Right lobe of liver (tissue), 6 donors: ENCODE data around the gene NIT2. TPM values are rescaled to one million over a fixed set of nuclear protein-coding genes. Genes with fewer than 3 reads are reported as not detected.

Source experiments
- ATAC-seq, 4 donors: fragments of 200-7000 bp; cut with Tn5 transposase; one replicate each; pipeline ENCODE4 v1.9.1; 2020; ENCODE audit warnings: mild to moderate bottlenecking in 4 of 4, moderate library complexity in 4 of 4
- DNase-seq, 3 donors: peaks; one replicate each; pipeline ENCODE4 v3.0.0-alpha.2; 2020
- H3K27ac ChIP-seq, 3 donors: fragments of 200-600 bp; one replicate each; pipeline ENCODE4 v1.8.0; 2022
- H3K27me3 ChIP-seq, 2 donors: fragments of 200-600 bp; one replicate each; pipeline ENCODE4 v1.8.0; 2022
- H3K36me3 ChIP-seq, 4 donors: fragments of 200-600 bp; sonication (generic) in 1 of 4; one replicate each; pipeline versions ENCODE4 v1.5.1 to v1.8.0; 2017 to 2022; ENCODE audit warnings: control low read depth in 1 of 4
- H3K4me1 ChIP-seq, 4 donors: fragments of 200-600 bp; sonication (generic) in 1 of 4; one replicate each; pipeline versions ENCODE4 v1.5.1 to v1.8.0; 2017 to 2022; ENCODE audit warnings: control low read depth in 1 of 4
- H3K4me3 ChIP-seq, 3 donors: fragments of 200-600 bp; one replicate each; pipeline ENCODE4 v1.8.0; 2022
- H3K9me3 ChIP-seq, 4 donors: fragments of 200-600 bp; sonication (generic) in 1 of 4; one replicate each; pipeline versions ENCODE4 v1.5.1 to v1.8.0; 2017 to 2022; ENCODE audit warnings: control low read depth in 1 of 4
- CTCF ChIP-seq, 4 donors: fragments of 200-600 bp in 3 of 4; fragments of 450-650 bp in 1 of 4; IDR thresholded peaks; one replicate each; pipeline versions ENCODE4 v1.5.1 to v1.8.0; 2016 to 2022; ENCODE audit warnings: antibody characterized with exemption in 4 of 4, mild to moderate bottlenecking in 2 of 4
- POLR2A ChIP-seq: fragments of 450-650 bp; IDR thresholded peaks from one replicate; pipeline ENCODE4 v1.6.1; 2017; ENCODE audit warnings: antibody characterized with exemption, mild to moderate bottlenecking
- WGBS: methylation state at CpG from one replicate; pipeline ENCODE4 v1.1.6; 2018; ENCODE audit warnings: low coverage, low lambda C conversion rate; ENCODE audit not compliant: insufficient coverage; ENCODE audit errors: missing lambda C conversion rate; 5-methylcytosine and 5-hydroxymethylcytosine counted together
- intact Hi-C, 2 donors: fragments of 100-400 bp; cut with DNase I; formaldehyde crosslinking; loops; one replicate each; pipeline versions ENCODE4 v1.11.2 to v1.14.1; 2022
- total RNA-seq, 6 experiments: library from RNA; depleted of rRNA in 2 of 6; stranded (reverse); fragments of >200 nt in 2 of 6; fragmentation: NEBNext Ultra II Directional in 3 of 6; extraction: Animal tissue kit (Norgen Biotek cat#: 25700) in 3 of 6; gene quantifications; one replicate each; pipeline versions ENCODE4 v1.1.0 to v1.2.4, GENCODE V29; 2016 to 2023
- donor health status: DM: no; HTN: yes; CAD: no.
- donor health status: DM: no; HTN: no; CAD: no.
- donor health status: DM: no; HTN: no; CAD: no.
- donor health status: DM: no; HTN: yes; CAD: no.
- donor health status: DM: no; HTN: yes; CAD: no.

The NIT2 gene
- total RNA-seq, 6 experiments from 2014 or later: 43.5 to 141 (median 103) TPM

DNA sequence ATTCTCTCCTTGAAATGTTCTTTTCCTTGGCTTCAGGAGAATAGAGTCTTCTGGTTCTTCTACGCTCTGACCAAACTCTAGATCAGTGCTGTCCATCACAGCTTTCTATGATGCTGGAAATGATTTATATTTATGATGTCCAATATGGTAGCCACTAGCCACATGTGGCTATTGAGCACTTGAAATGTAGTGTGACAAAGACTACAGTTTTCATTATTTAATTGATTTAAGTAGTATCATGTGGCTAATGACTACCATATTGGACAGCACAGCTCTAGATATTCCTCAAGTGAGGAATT, 69.6 kb downstream of the NIT2 start:
- DNase-seq (no peak), ATAC-seq (no peak)
- Histone ChIP-seq H3K27me3 (no peaks in the 10 kb centered on the region), H3K36me3 (no peaks in the 10 kb centered on the region), H3K4me3 (no peak overlapping the region), H3K4me1 (peaks cover 0 to 16% (median 0%) of the 10 kb centered on the region in 4 donors), H3K27ac (no peak overlapping the region), H3K9me3 (no peaks in the 10 kb centered on the region)
- no peak for TF ChIP-seq POLR2A
- intact Hi-C loops: no loop called here
- WGBS: no CpG with 5 or more reads among the region's 1 CpG

- no peak for ATAC-seq
- H3K4me3 ChIP-seq: no peak overlapping the region
- no peak for DNase-seq
- 73% methylated on average over 2 of the region's 2 CpGs for WGBS
- TF ChIP-seq CTCF (IDR thresholded peaks at IDR 0.05) (no peak), POLR2A (no peak)
- H3K4me1 ChIP-seq: peaks cover 0 to 8% (median 0%) of the 10 kb centered on the region in 4 donors
- H3K27me3 ChIP-seq: no peaks in the 10 kb centered on the region
- H3K9me3 ChIP-seq: no peaks in the 10 kb centered on the region
- intact Hi-C loops: no loop called here
- no peaks in the 10 kb centered on the region for H3K36me3 ChIP-seq
- no peak overlapping the region for H3K27ac ChIP-seq
These were observed 72.6 kb downstream of the NIT2 start for GRCh38 chr3:100407164-100407563.

GRCh38 chr3:100407977-100408532, 73.5 kb downstream of the NIT2 start:
- no peaks in the 10 kb centered on the region for H3K36me3 ChIP-seq
- H3K27me3 ChIP-seq: no peaks in the 10 kb centered on the region
- no peak overlapping the region for H3K4me3 ChIP-seq
- H3K4me1 ChIP-seq: peaks cover 0 to 8% (median 0%) of the 10 kb centered on the region in 4 donors
- no peaks in the 10 kb centered on the region for H3K9me3 ChIP-seq
- no peak for TF ChIP-seq CTCF (IDR thresholded peaks at IDR 0.05)
- no peak for TF ChIP-seq POLR2A
- DNase-seq (no peak), ATAC-seq (no peak)
- WGBS: 100% methylated on average over 1 of the region's 4 CpGs
- H3K27ac ChIP-seq: no peak overlapping the region
- intact Hi-C loops: no loop called here

Other genes with a start within 250 kb of the NIT2 start
- gene FILIP1L, start 220.3 kb upstream of the NIT2 start, total RNA-seq: 10 to 100 TPM in 1 of 6 experiments, 1 to 10 TPM in 4, under 1 TPM in 1; 0.97 to 10.8 (median 3.6) TPM
- 10 to 100 TPM; 13.9 to 26.2 (median 21.5) TPM for gene TBC1D23, start 73.8 kb upstream of the NIT2 start, total RNA-seq
- gene TOMM70, start 66.3 kb downstream of the NIT2 start, total RNA-seq: 10 to 100 TPM; 30.2 to 44.9 (median 39.6) TPM
- 1 to 10 TPM in 5 of 6 experiments, under 1 TPM in 1; 0.89 to 1.9 (median 1.7) TPM for gene LNP1, start 66.8 kb downstream of the NIT2 start, total RNA-seq
- gene TMEM45A, start 157.9 kb downstream of the NIT2 start, total RNA-seq: 100 to 1,000 TPM in 1 of 6 experiments, 10 to 100 TPM in 5; 47.9 to 189 (median 54.2) TPM